NCI-H82 treated with DMSO at 0.1 percent for 48 hours (cell line): ENCODE measurements around the gene ADGRG4.

Experiments
- DNase-seq: peaks from one replicate; lab custom pipeline; 2025; ENCODE audit not compliant: unreplicated experiment; lab: John Stamatoyannopoulos, UW

The ADGRG4 gene

DNA sequence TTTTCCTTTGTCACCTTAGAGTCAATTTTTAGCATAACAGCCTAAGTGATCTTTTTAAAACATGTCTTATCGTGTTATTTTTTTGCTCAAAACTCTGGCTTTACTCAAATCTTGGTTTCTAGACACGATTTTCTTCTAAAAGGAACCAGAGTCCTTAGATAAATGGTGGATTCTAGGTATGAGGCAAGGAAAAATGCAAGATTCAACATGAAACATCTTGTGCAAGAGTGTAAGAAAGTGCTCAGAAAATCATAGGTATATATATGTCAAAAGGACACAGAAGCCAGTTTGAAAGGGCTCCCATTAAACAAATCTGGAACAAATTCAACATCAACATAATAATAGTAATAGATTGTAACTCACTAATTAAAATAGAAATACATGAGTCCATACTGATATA, 8.1 kb upstream of the ADGRG4 start:
- no peak for DNase-seq

DNA sequence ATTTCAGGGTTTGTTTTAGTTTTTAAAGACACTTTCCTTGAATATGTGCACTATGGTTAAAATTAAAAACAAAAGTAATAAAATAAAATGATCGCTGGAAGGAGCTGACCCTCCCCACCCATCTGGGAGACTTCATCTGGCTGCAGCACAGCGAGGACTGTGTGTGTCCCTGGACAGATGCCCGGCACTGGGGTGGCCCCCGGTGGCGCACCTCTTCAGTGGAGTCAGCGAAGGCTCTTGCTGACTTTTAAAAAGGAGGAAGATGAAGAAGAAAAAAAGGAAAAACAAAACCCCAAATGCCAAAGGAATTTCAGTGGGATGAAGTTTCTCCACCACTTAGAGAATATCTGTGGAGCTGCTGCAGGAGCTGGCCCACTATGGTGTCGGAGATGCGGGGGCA, 5.4 kb upstream of the ADGRG4 start:
- DNase-seq, result no peak

DNA sequence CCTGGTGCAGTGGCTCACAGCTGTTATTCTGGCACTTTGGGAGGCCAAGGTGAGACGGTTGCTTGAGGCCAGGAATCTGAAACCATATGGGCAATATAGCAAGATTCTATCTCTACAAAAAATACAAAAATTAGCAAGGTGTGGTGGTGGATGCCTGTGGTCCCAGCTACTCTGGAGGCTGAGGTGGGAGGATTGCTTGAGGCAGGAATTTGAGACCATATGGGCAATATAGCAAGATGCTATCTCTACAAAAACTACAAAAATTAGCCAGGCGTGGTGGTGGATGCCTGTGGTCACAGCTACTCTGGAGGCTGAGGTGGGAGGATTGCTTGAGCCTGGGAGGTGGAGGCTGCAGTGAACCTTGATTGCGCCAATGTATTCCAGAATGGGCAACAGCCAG, 2.3 kb downstream of the ADGRG4 start:
- DNase-seq, result no peak

DNA sequence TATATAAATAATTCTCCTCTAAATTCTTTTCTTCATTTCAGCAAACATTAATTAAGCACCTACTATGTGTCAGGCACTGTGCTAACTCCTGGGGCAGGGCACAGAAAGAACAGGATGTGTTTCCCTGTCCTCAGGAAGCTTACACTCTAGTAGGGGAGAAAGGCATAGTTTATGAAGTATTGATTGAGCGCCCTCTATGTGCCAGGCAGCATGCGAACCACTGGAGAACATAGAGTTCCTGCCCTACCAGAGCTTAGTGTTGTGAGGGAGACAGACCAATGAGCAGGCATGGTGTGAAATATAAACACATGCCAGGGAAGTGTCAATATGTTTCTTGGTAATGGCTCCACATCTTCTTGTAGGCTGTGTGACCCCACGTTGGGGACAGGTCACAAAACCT, 3.7 kb downstream of the ADGRG4 start:
- DNase-seq, result no peak

DNA sequence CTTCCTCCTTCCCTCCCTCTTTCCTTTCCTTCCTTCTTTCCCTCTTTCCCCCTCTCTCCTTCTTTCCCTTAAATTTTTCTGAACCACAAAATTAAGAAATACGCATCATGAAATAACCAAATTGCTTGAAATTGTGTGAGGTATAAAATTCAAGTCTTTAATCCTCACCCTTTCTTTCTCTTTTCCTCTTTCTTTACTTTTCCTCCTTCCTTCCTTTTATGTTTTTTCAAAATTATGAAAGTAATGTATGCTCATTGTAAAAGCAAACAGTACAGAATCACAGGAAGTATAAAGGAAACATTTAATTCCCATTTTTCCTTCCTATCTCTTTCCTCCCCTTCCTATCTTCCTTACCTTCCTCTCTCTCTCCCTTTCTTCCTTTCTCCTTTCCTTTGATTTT, 5.4 kb downstream of the ADGRG4 start:
- no peak for DNase-seq

DNA sequence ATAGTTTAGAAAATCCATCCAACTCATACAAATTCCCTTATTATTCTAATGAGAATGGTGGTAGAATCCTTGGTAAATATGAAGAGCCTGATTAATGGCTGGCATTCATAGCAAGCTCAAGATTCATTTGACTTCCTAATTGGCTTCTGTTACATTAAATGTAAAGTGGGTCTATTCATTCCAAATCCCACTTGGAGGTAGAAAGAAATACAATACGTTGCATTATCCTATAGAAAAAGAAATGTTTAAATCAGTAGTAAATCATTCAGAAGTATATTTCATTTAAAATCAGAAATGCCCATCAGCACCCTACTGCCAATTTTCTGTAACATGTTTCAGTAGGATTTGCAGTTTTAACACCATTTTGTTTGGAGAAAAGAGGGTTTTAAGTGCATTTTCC, 6.7 kb downstream of the ADGRG4 start:
- DNase-seq, result no peak

DNA sequence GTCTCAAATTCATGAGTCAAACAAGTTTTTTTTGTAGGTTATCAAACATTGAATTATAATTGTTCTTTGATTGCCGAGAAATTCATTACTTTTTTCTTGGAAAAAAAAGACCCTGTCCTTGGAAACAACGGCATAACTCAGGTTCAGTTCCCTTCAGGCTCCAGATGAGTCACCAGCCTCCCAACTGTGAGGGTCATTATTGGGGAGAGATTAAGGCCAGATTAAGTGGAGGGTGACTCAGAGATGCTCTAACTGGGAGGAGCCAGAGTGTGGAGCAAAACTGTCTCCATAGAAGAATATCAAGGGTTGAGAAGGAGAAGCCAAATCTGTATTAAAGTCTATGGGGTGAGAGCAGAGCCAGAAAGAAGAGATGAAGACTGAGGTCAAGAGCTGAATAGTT, 9.6 kb downstream of the ADGRG4 start:
- DNase-seq, result no peak

DNA sequence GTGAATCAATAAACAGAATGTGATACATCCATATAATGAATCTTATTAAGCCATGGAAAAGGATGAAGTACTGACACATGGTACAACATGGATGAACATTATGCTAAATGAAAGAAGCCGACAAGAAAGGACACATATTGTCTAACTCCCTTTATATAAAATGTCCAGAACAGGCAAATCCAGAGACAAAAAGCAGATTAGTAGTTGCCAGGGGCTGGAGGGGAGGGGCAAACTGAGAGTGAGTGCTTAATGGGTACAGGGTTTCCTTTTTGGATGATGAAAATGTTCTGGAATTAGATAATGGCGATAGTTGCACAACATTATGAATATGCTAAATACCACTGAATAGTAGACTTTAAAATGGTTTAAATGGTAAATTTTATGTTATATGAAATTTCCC, 17.4 kb downstream of the ADGRG4 start:
- no peak for DNase-seq

DNA sequence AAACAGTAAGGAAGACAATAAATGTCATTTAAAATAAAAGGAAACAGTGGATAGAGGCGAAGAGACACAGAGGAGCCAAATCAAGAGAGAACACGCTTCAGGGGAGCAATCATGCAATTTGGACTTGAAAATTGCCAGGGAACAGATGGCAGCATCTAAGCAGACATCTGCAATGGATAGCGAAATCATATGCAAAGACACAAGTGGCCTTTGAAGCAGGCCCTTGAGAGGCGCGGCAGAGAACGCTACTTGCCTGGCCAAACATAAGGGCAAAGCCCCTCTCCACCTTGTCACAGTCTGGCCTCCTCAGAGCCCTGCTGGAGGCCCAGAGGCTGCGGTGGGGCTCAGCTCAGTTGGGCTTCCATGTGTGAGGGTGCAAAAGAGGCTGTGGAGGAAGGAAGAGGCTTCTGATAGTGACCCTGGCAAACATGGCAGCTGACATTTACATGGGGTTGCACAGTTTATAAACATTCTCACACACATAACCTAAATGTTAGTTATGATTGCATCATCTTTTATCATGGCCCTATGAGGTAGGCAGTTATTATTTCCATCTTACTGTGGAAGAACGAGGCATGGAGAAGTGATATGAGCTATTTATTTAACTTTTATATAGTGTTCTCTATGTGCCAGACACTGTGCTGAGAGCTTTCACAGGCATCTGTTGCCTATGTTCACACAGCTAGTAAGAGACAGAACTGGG, 18.3 kb downstream of the ADGRG4 start:
- DNase-seq, result no peak

DNA sequence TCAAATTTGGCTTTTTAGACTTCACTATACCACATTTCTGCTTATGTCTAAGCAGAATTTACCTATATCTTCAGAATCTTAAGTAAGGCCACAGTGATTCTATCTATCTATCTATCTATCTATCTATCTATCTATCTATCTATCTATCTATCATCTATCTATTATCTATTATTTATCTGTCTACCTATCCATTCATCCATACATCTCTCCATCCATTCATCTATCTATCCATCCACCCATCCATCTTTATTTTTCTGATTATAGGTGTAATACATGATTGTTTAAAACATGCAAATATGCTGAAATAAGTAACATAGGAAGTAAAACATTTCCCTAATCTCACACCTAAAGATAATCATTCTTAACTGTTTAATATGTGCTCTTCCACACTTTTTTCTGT, 18.8 kb downstream of the ADGRG4 start:
- no peak for DNase-seq

DNA sequence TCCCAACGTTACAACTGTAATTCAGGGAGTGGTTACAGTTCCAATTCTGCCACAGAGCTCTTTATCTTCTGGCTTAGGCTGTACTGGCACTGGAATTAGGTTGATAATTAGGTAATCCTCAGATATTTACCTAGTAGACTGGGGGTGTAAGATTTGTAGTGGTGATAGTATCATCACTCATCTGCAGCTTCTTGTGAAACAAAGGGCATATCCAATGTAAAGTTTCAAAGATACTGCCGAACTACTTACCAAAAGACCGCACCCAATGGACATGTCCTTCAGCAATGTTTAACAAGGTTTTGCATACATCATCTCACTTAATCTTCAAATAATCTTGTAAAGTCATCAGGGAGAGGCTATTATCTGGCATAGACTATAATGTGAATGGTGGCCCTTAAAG, 20.8 kb downstream of the ADGRG4 start:
- peak; percentile 8 for DNase-seq

DNA sequence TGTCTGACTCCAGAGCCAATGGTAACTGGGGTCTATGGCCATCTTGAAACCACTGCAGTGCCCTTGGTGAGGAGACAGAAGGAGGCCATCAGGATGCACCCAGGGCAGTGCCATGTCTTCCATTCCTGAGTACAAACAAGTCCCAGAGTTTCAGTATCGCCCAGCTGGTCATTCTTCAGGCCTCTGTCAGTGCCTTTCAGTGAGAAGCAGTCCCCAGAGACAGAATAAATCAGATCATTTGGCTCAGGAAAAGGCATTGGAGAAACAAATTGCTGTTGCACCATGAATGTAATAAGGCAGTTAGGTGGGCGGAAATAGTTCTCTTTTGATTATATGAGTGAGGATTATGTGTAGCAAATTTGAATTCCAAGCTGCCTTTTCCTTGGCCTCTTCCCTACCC, 21.3 kb downstream of the ADGRG4 start:
- DNase-seq, result peak; percentile 9

DNA sequence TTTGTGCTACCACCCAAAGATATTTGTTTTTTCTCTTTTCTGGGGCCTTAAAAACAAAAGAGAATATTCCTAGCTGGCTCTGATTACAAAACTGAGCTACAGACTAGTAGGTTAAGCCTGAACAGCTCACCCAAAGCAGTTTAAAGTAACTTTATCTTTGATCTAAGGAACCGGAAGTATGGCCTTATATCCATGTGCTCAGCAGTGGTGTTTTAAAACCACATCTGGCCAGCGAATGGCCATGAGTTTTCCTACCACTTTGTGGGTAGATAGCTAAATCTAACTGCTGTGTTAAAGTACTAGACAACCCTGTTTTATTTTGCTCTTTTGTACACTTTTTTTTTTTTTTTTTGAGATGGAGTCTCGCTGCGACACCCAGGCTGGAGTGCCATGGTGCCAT, 24.6 kb downstream of the ADGRG4 start:
- DNase-seq, result no peak

DNA sequence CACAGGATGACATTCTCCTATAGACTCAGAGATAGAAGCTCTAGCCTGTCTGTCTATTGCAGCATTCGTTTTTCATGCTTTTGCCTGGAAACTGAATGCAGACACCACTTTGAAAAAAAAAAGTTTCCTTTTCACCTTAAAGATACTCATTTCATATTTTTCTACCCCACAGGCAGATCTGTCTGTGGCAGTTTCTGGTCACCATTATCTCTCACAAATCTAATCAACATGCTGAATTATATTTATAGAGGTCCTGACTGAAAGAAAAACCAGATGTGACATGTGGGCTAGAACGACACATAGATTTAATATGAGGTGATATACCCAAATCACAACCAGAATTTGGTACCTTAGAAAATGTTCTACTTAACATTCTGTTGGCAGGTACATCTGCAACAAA, 28.2 kb downstream of the ADGRG4 start:
- DNase-seq, result no peak

DNA sequence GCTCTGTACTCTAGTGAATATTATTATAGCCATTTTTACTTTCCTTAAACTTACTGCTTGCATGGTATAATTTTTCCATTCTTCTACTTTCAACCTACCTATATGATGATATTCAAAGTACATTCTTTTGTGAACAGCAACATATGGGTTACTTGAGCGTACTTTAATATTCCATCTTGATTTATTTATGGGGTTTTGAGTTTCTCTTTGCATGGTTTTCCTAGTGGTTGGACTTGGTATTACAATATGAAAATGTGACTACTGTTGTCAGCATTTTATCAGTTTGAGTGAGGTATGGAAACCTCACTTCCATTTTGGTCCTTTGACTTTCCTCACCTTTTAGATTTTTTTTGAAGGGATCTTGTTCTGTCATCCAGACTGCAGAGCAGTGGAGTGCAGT, 35.9 kb downstream of the ADGRG4 start:
- no peak for DNase-seq

DNA sequence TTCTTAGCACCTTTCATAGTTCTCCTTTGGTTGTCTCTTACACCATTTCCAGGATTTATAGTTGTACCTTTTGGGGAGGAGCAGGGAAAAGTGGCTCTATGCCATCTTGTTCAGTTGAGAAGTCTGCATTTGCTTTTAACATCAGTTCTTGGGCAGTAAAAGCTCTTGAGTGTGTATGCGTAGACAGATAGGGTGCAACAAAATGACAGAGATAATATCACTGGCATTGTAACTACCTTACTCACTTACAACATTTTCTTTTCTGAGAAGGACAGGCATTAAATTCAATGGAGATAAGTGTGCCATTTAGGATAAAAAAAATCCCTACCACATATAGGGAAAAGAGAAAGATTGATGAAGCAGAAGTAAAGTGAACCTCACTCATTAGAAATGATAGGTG, 38.9 kb downstream of the ADGRG4 start:
- no peak for DNase-seq

DNA sequence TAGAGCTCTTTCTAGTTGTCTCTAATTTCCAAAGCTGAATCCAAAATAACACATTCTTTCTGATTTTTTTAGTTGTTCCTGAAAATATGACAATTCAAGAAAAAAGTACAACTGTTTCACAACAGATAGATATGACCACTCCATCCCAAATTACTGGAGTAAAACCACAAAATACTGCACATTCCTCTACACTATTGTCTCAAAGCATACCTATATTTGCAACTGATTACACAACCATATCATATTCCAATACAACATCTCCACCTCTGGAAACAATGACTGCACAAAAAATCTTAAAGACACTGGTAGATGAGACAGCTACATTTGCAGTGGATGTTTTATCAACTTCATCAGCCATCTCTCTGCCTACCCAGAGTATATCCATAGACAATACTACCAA, 43.6 kb downstream of the ADGRG4 start:
- DNase-seq, result no peak

DNA sequence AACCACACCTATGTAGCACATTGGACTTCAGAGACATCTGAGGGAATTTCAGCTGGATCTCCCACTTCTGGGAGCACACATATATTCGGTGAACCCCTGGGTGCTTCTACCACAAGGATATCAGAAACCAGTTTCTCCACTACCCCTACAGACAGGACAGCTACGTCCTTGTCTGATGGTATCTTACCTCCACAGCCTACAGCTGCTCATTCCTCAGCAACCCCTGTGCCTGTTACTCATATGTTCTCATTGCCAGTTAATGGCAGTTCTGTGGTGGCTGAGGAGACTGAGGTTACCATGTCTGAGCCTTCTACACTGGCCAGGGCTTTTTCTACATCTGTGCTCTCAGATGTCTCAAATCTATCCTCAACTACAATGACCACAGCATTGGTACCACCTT, 45.7 kb downstream of the ADGRG4 start:
- DNase-seq, result no peak

DNA sequence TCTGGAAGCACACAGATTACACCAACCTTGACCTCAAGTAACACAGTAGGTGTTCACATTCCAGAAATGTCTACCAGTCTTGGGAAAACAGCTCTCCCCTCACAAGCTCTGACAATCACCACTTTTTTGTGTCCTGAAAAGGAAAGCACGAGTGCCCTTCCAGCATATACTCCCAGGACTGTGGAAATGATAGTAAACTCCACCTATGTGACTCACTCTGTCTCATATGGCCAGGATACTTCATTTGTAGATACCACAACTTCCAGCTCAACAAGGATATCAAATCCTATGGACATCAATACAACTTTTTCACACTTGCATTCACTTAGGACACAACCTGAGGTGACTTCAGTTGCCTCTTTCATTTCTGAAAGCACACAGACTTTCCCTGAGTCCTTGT, 46.9 kb downstream of the ADGRG4 start:
- DNase-seq, result no peak

DNA sequence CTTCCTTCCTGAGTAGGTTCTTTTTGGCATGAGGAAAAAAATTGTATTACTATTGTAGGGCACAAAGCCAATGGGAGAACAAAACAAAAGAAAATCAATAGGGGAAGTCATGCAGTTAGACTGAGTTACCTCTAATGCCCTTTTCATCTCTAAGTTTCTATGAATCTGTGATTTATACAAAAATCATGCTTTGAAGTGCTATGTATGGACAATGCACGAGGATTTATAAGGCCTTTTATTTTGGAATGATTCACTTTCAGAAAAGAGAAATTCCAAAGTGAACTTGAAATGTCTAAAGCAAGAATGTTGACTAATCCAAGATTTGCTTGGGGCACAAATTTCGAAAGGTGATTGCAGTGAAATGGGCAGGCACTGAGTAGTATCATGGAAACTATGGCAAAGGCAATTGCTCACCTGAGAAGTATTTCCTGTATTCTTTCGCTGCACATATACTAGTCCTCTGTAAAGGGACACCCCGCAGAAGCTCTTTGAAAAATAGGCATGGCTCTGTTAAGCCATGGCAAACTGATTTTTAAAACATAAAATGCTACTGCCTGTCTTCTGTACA, 52.8 kb downstream of the ADGRG4 start:
- DNase-seq, result no peak

DNA sequence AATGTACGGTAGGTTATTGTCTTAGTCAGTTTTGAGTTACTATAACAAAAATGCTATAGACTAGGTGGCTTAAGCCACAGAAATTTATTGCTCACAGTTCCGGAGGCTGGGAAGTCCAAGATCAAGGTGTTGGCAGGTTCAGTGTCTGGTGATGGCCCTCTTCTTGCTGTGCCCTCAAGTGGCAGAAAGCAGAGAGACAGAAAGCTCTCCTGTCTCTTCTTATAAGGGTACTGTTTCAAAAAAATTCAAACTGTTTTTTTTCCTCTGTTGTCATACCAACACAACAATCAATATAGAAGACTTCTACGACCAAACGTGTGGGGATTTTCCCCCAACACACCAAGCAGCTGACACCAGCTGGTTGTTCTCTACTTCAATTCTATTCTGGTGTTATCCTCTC, 53.4 kb downstream of the ADGRG4 start:
- DNase-seq, result no peak

DNA sequence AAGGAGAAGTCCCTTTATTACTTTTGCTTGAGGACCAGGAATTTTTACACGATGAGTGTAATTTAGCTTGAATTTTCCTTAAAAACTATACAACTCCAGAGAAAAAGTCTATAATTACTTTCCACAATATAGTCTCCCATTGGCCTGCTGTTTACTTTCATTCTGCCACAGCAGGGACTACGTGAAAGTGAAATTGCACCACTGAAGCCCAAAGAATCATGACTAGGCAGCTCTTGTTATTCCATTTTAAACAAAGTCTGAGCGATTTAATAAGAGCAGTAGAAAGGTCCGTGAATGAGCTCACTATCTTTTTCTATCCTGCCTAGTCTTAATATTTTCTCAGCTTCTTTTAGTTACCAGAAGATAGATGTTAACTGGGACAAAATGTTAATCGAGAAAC, 68.6 kb downstream of the ADGRG4 start:
- DNase-seq, result no peak

DNA sequence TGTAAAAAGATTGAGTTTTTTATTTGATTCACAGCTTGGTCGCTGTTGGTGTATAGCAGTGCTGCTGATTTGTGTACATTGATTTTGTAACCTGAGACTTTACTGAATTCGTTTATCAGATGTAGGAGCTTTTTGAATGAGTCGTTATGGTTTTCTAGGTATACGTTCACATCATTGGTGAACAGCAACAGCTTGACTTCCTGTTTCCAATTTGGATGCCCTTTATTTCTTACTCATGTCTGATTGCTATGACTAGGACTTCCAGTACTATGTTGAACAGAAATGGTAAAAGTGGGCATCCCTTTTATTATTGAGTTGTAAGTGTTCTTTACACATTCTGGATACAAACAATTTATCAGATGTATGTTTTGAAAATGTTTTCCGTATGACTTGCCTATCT, 76.0 kb downstream of the ADGRG4 start:
- DNase-seq, result no peak
